Measurements from ENCODE around the gene EFNA3.

Gene EFNA3

GRCh38 chr1:155133799-155134281, 55.2 kb downstream of the EFNA3 start:
- DNase-seq = no peak

- DNase-seq = no peak
These were observed 55.7 kb downstream of the EFNA3 start for GRCh38 chr1:155134322-155134721.

- peak; percentile 94 to 97 (median 96) for DNase-seq
These were observed 56.3 kb downstream of the EFNA3 start for GRCh38 chr1:155134880-155135414.

- DNase-seq = peak; percentile 97 to 99 (median 98)
These were observed 56.9 kb downstream of the EFNA3 start, which contains the start of gene SLC50A1 for GRCh38 chr1:155135415-155136028. Gene SLC50A1, plus strand, starts transcription at chr1:155135852. Its CDS starts 60 bp downstream, at chr1:155135912.

- DNase-seq = no peak
These were observed 58.1 kb downstream of the EFNA3 start for GRCh38 chr1:155136748-155137147.
